GM06990 (cell line): ENCODE measurements around the gene KLRC2.
"Not testable (repeated sequence)": the region's sequence is repeated elsewhere in the genome, so short reads cannot be mapped to it uniquely, and the experiment has no call there.

Experiments
- DNase-seq: peaks from one replicate; pipeline ENCODE4 v3.0.0-alpha.2; 2011; ENCODE audit not compliant: insufficient read length; ENCODE audit errors: extremely low read depth
- H3K27me3 ChIP-seq: replicated peaks from 2 replicates; pipeline ENCODE4 v1.6.0; 2011; ENCODE audit warnings: low read length; ENCODE audit not compliant: control insufficient read depth, insufficient read depth
- H3K36me3 ChIP-seq: 2 replicates; pipeline ENCODE4 v1.5.1; 2011; ENCODE audit warnings: low read length; ENCODE audit not compliant: control insufficient read depth, insufficient read depth
- H3K4me3 ChIP-seq: replicated peaks from 2 replicates; pipeline ENCODE4 v1.5.1; 2011; ENCODE audit warnings: low read depth, mild to moderate bottlenecking, control low read depth, low read length
- TF ChIP-seq, protein P1 (sequence below): IDR thresholded peaks from 2 replicates; pipeline ENCODE4 v1.5.1; 2011; ENCODE audit warnings: low read length, control low read depth, mild to moderate bottlenecking, inconsistent platforms; ENCODE audit not compliant: insufficient read depth, poor library complexity, severe bottlenecking

Gene KLRC2

DNA sequence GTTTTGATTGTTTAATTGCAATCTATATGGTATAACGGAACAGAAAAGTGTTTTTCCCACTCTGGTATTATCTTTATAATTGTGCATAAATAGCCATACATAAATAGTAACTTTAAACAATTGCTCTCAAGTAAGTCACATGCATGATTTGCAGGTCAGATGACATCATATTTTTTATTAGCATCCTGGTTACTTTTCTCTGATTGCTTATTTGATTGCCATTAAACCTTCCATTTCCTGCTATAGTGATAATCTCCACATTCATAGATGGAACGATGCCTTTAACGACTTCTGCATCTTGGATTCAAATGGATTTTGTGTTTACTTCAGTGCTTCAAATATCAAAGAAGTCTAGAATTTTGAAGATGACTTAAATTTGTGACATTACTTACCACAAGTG, 42.5 kb downstream of the KLRC2 start:
- Histone ChIP-seq H3K4me3 (no peak overlapping the region), H3K27me3 (no peaks in the 10 kb centered on the region), H3K36me3 (no peaks in the 10 kb centered on the region)
- TF ChIP-seq, protein P1, sequence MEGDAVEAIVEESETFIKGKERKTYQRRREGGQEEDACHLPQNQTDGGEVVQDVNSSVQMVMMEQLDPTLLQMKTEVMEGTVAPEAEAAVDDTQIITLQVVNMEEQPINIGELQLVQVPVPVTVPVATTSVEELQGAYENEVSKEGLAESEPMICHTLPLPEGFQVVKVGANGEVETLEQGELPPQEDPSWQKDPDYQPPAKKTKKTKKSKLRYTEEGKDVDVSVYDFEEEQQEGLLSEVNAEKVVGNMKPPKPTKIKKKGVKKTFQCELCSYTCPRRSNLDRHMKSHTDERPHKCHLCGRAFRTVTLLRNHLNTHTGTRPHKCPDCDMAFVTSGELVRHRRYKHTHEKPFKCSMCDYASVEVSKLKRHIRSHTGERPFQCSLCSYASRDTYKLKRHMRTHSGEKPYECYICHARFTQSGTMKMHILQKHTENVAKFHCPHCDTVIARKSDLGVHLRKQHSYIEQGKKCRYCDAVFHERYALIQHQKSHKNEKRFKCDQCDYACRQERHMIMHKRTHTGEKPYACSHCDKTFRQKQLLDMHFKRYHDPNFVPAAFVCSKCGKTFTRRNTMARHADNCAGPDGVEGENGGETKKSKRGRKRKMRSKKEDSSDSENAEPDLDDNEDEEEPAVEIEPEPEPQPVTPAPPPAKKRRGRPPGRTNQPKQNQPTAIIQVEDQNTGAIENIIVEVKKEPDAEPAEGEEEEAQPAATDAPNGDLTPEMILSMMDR: no peak
- no peak for DNase-seq

DNA sequence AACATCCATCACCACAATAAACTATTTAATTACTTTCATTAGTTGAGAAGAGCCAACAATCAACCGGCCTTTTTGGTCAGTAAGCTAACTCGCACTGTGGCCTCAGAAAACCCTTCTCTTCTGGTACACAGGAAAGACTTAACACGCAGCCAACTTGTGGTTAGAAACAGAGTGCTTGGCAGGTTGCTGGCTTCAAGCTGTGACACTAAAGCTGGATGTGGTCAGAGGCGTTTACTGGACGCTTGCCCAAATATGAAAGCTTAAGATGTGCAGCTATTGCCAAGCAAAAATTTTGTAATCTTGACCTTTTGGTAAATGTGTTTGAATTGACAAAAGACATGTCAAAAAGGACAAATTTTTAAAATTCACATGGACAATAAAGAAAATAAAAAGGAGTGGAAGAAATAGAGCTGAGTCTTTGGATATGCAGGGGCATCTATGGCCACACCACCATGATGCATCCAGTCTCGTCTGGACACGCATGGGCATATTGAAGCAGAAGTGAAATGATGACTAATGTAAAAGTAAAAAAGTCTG, 43.3 kb downstream of the KLRC2 start:
- Histone ChIP-seq H3K36me3 (no peaks in the 10 kb centered on the region), H3K4me3 (no peak overlapping the region), H3K27me3 (no peaks in the 10 kb centered on the region)
- TF ChIP-seq, protein P1: no peak
- DNase-seq: peak; percentile 52

DNA sequence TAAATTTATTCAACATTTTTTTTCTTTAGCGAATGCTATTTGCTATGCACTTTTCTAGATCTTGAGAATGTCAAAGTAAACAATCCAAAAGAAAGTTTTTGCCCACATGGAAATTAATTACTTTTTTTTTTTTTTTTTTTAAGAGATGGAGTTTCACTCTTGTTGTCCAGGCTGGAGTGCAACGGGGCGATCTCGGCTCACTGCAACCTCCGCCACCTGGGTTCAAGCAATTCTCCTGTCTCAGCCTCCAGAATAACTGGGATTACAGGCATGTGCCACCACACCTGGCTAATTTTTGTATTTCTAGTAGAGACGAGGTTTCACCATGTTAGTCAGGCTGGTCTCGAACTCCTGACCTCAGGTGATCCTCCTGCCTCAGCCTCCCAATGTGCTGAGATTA, 44.8 kb downstream of the KLRC2 start:
- not testable (repeated sequence) for H3K27me3 ChIP-seq, H3K4me3 ChIP-seq, DNase-seq, H3K36me3 ChIP-seq

DNA sequence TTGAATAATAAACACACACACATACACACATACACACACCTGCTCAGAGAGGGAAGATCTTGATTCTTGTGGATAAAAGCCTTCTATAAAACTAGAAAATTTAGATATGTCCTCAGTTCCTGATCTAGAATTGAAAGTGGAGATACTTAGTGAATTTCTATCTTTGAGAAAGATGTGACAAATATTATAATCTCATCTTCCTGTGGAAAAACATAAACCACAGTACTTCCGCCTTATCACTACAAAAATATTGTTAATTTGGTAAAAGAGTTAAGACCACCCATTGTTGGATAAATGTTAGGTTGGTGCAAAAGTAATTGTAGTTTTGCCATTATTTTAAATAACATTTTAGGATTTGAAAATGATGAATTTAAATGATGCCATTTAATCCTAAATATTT, 45.9 kb downstream of the KLRC2 start, which contains the start of gene KLRK1:
TSS of gene KLRK1 (minus strand) at position 138 of the 400 bp plus-strand sequence. CDS start 1,231 bp downstream, outside the sequence.
- Histone ChIP-seq H3K4me3 (no peak within 1 kb of the TSS), H3K36me3 (no peaks in the 10 kb centered on the region), H3K27me3 (no peaks in the 10 kb centered on the region)
- no peak for DNase-seq
- TF ChIP-seq, protein P1: no peak

DNA sequence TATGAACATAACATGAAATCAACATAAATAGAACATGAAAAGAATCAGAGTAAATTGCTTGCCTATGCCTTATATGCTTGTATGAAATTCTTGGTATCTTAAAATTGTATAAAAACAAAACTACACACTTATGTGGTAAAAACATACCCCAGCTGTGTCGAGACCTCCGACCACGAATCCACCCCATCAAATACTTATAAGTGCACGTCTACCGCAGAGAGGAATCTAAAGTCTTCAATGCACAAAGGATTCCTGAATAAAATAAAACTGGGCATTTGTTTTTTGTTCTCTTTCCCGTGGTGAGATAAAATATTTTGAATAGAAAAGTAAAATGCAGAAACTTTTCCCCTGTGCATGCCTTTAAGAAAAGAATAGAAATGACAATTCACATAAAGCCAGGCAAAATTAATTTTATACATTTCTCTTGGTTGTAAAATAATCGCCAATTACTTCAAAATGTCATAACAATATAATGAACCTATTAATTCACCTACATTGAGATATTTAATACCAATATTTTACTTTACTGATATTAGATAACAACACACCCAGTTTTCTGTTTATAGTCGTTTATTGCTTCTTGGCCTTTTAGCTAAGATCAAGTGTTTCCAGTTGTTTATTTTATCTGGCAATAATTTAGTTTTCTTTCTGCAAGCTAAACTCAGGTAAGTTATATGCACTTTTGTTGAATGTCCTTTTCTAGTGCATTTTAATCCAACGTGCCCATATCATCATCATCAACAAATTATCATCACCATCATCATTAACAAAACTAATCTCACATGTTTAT, 47.0 kb downstream of the KLRC2 start:
- TF ChIP-seq, protein P1: no peak
- no peaks in the 10 kb centered on the region for H3K27me3 ChIP-seq
- no peak for DNase-seq
- no peak overlapping the region for H3K4me3 ChIP-seq
- no peaks in the 10 kb centered on the region for H3K36me3 ChIP-seq

DNA sequence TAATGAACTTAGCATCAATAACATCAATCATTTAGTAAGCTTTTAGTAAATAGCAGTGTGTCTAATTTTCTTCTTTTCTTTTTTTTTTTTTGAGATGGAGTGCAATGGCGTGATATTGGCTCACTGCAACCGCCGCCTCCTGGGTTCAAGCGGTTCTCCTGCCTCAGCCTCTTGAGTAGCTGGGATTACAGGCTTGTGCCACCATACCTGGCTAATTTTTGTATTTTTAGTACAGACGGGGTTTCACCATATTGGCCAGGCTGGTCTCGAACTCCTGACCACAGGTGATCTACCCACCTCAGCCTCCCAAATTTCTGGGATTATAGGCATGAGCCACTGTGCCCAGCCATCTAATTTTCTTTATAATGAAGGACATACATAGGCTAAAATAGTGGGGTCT, 48.3 kb downstream of the KLRC2 start:
- H3K27me3 ChIP-seq, H3K4me3 ChIP-seq, DNase-seq, H3K36me3 ChIP-seq: not testable (repeated sequence)
